ENCODE measurements around the gene RIMS4.
A peak's percentile ranks its signal among the peaks of the same experiment; 100 is the strongest.
"Not testable (repeated sequence)": the region's sequence is repeated elsewhere in the genome, so short reads cannot be mapped to it uniquely, and the experiment has no call there.

The RIMS4 gene

DNA sequence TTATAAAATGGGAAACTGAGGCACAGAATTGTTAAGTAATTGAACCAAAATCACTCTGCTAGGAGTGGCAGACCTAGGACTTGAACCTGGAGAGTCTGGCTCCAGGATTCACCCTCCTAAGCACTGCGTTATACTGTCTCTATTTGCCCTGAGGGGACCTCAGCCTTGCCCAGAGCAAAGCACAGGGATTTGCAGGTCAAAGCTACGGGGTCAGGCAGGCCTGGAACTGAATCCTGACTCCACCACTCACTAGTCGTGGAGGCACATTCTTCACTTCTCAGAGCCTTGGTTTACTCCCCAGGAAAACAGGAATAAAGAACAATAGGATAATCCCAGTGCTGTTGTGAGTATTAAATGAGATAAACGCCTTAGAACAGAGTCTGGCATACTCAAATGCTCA lies 45.3 kb downstream of the RIMS4 start:
- no peak for DNase-seq (ENCODE audit: low read depth in 2 of 2)

DNA sequence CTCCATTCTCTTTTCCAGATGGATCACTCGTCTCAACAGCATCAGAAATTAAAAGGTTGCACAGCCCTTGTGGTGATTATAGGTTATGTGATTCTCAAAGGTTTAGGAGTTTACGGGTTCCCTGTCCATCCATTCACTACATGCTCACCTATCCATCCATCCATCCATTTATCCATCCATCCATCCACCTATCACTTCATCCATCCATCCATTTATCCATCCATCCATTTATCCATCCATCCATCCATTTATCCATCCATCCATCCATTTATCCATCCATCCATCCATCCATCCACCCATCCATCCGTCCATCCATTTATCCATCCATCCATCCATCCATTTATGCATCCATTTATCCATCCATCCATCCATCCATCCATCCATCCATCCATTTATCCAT lies 46.5 kb downstream of the RIMS4 start:
- not testable (repeated sequence) for DNase-seq (ENCODE audit: low read depth in 2 of 2)

DNA sequence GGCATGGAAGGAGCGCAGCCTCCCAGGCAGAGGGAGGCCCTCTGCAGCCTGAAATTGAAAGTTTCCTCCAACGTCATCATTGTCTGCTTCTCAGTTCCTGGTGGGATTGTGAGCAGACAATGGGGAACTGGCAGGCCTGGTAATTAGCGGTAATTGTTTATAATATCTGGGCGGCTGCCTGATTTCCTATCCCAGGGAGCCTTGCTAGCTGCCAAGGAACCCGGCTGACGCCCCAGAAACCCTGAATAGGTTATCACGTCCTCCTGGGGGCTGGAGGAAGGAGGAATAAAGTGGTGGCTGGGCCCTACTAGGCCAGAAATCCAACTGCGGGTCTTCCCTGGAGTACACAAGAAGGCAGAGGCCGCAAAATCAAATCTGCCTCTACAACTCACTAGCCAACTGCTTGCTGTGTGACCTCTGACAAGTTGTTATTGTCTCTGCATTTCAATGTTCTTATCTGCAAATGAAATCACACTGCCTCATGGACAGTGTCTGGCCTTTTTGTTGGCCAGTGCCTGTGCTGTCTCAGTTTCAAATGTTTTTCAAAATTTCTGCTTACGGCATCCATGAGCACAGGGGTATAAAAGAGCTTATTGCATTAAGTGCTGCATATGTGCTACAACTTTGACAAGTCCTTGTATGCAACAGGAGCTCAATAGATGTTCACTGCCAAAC lies 47.7 kb downstream of the RIMS4 start:
- DNase-seq (ENCODE audit: low read depth in 2 of 2): no peak

DNA sequence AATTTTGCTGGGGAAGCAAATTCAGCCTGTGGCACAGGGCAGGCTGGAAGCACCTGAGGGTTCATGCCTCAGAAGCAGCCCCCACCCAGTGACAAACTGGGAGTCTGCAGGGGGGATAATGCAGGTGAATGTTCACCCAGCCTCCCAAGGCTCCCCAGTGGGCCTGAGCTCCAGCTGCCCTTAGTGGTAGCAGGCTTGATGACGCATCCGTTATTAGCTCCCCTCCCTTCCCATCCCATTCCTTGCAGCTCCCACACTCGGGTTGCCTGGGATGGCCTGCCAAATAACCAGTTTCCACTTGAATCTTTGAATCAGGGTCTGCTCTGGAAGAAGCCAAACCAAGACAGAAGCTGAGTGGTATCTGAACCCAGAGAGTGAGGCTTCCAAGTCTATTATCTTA lies 48.9 kb downstream of the RIMS4 start:
- no peak for DNase-seq (ENCODE audit: low read depth in 2 of 2)

DNA sequence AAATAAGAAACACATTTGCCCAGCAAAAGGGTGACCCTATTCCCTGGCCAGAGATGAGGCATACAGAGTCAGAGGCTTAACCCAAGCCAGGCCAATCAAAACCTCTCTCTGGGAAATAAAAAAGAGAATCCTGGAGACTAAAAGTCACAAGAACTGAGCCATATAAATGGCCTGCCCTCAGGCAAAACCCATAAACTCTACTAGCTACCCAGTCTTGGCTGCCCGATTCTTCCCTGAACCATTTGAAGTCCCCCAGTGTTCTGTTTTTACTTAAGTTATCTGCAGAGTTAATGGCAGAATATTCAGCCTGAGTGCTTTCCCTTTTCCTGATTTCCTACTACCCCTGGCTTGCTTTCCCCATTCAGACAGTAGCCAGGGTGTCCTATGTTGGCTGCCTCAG lies 50.8 kb downstream of the RIMS4 start:
- no peak for DNase-seq (ENCODE audit: low read depth in 2 of 2)

DNA sequence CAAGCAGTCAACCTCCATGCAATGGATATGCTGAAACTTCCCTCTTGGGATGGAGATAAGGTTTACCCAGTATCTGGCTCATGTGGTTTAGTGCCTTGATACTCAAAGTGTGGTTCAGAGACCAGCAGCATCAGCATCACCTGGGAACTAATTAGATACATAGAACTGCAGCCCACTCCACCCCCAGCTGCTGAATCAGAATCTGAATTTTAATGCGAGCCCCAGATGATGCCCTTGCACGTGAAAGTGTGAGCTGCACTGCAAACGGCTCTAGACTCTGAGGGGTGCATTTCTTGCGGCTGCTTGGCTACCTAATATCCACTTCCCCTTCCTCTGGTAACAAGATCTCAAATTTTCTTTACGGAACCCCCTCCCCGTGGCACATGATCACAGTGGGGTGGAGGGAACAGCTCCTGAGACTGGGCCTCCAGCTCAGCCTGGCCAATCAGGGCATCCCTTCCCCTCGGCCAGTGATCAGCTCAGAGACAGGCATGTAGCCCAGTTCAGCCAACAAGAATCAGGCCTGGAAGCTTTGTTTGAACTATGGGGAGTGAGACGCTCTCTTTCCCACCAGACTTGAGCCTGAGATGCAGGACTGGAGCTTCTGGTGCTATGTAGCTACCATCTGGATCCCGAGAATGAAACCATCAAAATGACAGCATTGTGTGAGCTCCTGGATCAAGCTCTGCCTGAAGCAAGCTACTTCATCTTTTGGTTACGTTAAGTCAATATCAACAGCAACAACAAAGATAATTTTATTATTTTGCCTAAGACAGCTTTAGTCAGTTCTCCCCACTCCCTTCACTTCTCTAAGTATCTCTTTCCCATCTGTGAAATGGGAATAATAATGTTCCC lies 51.9 kb downstream of the RIMS4 start:
- no peak for DNase-seq (ENCODE audit: low read depth in 2 of 2)

DNA sequence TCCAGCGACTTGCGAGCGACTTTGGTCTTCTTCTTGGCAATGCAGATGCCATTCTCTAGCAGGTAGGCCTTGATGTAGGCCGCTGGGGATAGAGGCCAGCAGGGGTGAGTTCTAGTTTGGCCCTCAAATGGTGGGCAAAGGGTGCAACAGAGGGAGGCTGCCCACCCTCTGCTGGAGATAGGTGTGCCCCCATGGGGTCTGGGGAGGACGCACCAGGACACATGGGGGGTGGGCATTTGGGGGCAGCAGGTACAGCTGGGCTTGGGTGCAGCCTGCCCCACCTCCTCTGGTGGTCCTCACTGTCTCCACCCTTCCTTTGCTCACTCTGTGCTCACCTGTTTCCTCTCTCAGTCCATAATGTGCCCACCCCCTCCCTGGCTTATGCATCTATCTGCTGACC lies 53.4 kb downstream of the RIMS4 start:
- no peak for DNase-seq (ENCODE audit: low read depth in 2 of 2)

DNA sequence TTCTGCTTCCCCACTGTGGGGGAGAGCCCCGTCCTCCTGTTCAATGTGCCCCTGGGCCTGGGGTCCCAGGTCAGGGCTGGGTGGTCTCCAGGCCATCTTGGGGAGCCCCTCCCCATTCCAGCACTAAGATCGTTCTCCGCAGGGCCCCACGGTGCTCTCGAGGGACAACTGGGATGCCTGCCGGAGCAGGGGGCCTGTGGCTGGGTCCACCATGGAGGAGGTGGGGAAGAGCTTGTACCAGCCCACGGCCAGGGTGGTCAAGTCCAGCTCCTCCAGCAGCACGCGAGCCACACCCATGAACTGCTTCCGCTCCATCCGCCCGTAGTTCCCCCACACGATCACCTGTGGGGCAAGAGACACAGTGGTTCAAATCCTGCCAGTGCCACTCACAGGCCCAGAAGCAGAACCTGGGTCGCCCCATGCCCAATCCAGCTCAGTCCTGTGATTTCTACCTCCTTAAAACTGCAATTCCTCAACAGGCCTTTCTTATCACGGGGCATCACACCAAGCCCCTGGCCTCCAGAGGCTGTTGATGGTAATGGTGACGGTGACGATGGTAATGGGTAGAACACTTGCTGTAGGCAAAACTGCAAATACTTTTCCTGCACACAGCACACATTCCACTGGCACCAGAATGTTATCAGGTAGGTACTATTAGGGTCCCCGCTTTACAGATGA lies 54.2 kb downstream of the RIMS4 start:
- DNase-seq (ENCODE audit: low read depth in 2 of 2): no peak

DNA sequence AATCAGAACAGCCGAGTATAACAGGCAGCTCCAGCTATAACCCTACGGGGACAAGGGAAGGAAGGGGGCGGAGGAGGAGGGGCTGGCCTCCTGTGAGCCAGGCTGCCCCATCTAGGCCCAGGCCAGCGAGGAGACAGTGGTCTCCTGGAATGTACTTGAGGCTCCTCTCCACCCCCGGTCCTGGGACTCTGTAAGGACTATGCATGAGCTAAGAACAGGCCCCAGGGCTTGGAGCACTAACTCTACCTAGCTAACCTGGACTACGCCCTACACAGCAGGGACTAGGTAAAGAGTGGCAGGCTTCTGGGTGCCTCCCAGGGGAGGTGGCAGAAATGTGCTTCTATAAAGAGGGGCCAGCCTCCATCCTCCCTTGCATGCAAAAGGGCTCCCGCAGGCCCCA lies 55.8 kb downstream of the RIMS4 start:
- DNase-seq (ENCODE audit: low read depth in 2 of 2): no peak

DNA sequence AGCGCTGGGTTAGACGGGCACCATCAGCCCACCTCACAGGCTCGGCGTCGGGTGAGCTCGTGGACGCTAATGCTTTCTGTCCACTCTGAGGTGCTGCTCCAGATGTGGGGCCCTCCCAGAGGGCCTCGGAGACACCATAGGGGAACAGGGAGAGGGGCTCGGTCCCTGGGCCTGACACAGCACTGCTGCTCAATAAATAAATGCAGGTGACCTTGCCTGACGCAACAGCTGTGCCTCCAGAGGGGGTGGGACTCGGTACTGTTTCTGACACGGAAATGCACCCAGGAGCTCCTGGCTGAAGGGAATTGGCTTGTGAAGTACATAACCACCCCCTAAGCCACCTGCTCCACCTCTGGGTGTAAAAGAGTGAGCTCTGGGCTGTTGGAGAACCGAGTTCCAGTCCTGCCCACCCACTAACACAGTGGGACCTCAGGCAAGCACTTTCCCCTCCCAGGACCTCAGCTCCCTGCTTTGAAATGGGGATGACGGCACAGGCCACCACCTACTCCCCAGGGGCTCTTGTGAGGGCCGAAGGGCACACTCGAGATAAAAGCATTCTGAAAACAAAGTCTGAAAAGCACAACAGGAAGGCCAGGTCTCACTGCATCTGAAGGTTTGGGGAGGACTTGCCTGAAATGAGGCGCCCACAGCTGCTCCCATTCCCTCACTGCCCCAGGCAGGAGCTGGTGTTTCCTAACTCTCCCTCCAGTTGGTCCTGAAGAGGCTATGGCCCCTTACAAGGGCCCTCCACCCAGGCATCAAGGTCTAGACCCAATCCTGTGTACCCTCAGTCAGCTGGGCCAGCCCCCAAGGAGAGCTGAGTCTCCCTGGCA lies 58.0 kb downstream of the RIMS4 start:
- no peak for DNase-seq (ENCODE audit: low read depth in 2 of 2)

DNA sequence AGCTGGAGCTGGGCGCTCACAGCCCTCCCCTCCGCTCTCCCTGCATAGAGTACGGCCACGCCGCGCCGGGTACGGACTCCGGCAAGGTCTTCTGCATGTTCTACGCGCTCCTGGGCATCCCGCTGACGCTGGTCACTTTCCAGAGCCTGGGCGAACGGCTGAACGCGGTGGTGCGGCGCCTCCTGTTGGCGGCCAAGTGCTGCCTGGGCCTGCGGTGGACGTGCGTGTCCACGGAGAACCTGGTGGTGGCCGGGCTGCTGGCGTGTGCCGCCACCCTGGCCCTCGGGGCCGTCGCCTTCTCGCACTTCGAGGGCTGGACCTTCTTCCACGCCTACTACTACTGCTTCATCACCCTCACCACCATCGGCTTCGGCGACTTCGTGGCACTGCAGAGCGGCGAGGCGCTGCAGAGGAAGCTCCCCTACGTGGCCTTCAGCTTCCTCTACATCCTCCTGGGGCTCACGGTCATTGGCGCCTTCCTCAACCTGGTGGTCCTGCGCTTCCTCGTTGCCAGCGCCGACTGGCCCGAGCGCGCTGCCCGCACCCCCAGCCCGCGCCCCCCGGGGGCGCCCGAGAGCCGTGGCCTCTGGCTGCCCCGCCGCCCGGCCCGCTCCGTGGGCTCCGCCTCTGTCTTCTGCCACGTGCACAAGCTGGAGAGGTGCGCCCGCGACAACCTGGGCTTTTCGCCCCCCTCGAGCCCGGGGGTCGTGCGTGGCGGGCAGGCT lies 60.1 kb downstream of the RIMS4 start:
- no peak for DNase-seq (ENCODE audit: low read depth in 2 of 2)

DNA sequence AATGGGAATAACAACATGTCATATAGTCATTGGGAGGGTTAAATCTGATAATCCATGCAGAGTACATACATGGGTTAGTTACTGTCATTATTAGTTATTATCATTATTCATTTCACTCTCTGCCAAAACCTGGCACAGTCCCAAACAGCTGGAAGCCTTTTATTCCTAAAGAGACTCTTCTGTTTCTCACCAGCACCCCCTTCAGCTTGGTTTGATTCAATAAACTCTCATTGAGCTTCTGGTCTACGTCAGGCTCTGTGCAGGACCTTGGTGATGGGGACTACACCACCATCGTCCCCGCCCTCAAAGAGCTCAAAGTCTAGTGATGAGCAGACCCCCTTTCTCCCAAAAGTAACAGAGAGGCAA lies 62.4 kb downstream of the RIMS4 start:
- no peak for DNase-seq (ENCODE audit: low read depth in 2 of 2)

DNA sequence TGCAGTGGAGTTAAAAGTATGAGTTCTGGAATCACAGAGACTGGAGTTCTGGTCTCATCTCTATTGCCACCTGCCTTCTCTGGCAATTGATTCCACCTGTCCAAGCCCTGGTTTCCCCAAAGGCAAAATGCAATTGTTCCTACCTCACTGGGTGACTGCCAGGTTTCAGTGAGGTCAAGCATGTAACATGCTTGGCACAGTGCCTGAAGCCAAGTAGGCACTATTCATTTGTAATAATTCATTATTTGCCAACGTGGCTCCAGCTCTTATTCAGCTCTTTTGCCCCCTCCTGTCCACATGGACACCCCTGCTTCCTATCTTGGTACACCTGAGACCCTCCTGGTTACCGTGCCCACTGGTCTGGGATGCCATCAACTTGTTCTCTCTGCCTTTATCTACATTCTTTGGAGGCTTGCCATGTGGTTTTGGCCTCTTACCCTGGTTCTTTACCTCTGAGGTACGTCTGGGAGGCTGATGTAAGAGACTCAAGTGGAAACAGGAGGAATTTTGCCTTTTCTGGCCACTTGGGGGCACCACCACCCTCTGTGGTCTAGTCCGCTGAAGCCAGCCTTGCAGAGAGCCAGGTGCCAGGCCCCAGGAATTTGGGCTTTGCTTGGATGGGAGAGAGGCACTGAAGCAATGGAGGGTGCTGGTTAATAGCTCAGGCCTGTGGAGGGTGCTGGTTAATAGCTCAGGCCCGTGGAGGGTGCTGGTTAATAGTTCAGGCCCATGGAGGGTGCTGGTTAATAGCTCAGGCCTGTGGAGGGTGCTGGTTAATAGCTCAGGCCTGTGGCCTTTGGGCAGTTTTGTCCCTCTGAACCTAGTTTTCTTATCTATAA lies 63.0 kb downstream of the RIMS4 start:
- no peak for DNase-seq (ENCODE audit: low read depth in 2 of 2)

DNA sequence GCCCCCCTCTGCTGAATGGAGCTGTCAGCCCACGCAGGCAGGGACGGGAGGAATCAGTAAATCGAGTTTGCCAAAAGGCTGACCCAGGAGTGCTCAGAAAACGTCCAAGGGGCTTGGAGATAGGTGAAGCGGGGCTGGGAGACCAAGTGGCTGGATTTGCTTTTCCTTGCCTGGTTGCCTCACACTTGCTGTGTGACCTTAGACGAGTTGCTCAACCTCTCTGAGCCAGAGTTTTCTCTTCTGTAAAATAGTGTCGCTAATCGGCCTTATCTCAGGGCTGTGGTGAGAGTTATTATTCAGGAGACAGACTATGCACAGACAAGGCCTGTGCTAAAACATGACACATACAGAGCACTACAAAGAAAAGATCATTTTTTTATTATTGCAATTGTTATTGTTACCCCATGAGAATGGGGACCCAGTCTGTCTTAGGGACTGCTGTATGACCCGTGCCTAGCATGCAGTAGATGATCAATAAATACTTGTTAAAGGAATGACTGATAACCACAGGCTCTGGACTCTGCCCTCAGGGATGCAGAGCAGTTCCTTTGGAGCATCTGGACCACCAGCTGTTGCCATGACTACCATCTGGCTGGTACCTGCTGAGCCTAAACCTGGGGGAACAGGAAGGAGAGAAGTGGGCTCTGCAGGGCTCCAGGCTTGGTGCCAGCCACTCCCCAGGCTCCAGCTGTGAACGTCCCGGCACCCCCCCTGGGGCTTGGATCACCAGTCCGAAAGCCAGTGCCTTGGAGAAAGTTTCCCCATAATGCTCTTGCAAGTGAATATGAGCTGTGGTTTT lies 63.8 kb downstream of the RIMS4 start:
- DNase-seq (ENCODE audit: low read depth in 2 of 2): no peak

DNA sequence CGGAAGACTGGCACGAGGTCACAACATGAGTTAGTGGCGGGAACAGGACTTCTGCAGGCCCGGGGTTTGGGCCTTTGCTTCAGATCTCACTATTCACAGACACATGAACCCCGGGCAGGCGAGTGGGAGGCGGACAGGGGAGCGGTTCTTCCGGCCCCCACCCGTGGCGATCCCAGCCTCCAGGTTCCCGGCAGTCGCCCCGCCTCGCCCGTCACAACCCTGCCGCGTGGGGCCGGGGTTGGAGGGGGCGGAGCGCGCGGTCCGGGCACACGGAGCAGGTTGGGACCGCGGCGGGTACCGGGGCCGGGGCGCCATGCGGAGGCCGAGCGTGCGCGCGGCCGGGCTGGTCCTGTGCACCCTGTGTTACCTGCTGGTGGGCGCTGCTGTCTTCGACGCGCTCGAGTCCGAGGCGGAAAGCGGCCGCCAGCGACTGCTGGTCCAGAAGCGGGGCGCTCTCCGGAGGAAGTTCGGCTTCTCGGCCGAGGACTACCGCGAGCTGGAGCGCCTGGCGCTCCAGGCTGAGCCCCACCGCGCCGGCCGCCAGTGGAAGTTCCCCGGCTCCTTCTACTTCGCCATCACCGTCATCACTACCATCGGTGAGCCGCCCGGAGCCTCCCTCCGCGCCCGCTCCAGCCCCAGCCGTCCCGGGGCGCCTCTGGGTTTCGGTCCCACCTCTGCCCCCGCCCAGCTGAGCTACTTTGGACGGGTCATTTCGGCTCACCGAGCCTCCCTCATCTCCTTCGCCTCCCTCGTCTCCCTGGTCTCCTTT lies 64.6 kb downstream of the RIMS4 start, which contains the start of gene KCNK15:
KCNK15 (plus strand) TSS at position 268 of the 769 bp plus-strand sequence; CDS start at position 314, 46 bp downstream.
- DNase-seq (ENCODE audit: low read depth in 2 of 2): peak; percentile 24 to 33

DNA sequence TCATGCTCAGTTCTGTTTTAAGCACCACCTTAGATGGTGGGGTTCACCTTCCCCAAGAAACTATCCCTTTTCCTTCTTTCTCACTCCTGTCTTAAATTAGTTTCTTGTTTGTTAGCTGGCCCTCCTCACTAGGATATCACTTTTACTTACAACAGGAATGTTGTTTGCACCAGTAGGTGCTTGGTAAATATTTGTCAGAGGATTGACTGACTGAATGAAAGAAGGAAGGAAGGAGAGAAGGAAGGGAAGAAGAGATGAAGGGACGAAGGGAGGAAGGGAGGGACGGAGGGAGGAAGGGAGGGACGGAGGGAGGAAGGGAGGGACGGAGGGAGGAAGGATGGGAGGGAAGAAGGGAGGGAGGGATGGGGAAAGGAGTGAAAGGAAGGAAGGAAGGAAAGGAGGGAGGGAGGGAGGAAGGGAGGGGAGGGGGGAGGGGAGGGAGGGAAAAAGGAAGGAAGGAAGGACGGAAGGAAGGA lies 65.2 kb downstream of the RIMS4 start:
- DNase-seq (ENCODE audit: low read depth in 2 of 2): no peak

DNA sequence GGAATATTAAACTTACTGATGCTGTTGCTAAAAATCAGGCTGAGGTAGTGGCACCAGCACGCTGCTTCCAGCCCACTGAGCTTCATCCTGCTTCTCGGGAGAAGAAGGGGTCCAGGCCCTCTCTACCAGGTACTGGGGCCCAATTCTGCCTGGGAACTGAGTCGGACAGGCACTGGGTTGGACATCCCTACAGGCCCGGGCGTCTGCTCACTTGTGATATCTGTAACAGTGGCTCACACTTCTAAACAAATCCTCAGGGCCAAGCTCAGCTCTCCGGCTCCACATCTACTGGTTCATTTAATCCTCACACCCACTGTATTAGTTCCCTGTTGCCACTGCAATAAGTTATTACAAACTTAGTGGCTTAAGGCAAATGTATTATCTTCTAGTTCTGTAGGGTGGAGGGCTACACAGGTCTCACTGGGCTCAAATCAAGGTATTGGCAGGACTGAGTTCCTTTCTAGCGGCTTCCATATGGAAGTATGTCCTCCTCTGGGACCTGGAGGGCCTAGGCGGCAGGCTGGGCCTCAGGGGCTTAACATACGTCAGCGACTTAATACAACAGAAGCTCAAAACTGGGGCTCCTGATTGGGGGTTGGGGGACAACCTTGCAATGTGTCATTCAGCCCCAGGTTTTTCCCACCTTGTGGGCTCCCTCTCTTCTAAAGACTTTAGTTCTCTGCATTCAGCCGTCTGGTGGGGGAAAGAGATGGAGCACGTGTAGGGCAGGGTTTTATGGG lies 66.3 kb downstream of the RIMS4 start:
- DNase-seq (ENCODE audit: low read depth in 2 of 2): no peak

All from stimulated activated CD8-positive, alpha-beta memory T cell treated with anti-CD3 and anti-CD28 coated beads, Interleukin-15, amount 100 ng/mL, for 4 hours (primary cell).